GM15510 (cell line): ENCODE data around the gene HHLA2.

ENCODE experiments used
- POLR2A ChIP-seq: IDR thresholded peaks from 3 replicates; pipeline ENCODE4 v1.6.1; 2011; ENCODE audit warnings: borderline replicate concordance; ENCODE audit not compliant: insufficient read length; ENCODE audit errors: extremely low read depth

Gene HHLA2

DNA sequence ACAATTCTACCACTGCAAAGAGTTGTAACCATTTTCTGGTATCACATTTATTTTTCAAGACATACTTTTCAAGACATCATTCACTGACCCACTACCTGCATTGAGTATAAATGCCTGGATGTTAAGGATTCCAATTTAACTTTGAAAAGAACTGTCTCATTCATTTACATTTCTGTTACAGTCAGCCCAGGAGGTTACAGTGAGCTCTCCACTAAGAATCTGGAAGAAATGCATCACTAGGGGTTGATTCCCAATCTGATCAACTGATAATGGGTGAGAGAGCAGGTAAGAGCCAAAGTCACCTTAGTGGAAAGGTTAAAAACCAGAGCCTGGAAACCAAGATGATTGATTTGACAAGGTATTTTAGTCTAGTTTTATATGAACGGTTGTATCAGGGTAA is 81.0 kb downstream of the HHLA2 start:
- TF ChIP-seq POLR2A = no peak

DNA sequence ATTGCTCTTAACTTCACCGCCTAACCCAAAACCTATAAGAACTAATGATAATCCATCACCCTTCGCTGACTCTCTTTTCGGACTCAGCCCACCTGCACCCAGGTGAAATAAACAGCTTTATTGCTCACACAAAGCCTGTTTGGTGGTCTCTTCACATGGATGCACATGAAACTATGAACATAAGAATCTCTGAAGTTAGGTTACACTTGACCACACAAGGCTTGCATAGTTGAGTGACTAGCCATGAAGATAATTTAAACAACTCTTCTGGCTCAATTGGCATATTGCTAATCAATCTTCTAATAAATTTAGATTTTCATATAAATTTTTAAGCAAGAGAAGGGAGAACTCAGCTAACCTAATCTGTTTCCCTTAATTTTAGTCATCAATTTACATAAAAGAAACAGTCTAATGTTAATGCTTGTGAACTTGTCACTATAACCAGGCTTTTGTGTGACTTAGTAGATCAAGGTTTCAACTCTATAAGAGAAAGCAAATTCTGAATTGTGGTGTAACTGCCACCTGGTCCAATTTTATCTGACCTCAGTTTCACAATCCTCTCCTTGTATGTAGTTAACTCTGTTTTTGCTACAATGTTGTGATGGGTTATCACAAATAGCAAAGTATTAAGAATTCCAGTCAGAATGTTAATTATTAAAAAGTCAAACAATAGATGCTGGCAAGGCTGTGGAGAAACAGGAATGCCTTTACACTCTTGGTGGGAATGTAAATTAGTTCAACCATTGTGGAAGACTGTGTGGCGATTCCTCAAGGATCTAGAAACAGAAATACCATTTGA is 82.0 kb downstream of the HHLA2 start:
- TF ChIP-seq POLR2A = no peak

DNA sequence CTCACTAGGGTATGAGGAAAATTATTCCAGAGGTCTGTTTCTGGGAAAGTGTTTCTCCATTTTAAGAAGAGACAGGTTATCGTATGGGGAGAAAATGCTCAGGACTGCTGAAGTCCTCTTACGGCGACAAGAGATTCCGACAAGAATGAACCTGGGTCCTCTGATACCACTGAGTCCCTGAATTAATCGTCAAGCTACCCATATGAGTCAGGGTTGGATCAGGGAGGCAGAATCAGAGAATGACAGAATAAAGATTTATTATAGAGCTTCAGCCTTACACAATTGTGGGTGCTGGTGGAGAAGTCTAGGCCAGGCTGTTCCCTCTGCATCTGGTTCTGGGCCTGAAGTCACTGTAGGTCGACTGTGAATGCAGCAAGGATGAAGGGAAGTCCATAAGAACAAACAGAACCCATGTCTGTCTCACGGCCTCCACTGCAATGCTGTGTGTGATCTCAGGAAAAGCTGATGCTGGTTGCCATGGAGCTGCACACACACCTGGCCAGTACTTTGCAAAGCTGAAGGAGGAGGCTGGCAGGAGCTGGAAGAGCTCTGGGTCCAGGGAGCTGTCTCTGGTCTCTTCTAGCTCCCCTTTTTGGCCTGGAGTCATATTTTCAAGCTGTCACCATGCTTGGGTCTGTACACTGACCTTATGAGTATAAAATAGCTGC is 83.9 kb downstream of the HHLA2 start:
- TF ChIP-seq POLR2A = no peak

GRCh38 chr3:108381529-108382140 is 85.3 kb downstream of the HHLA2 start:
- TF ChIP-seq POLR2A = no peak

GRCh38 chr3:108383306-108383705 is 87.0 kb downstream of the HHLA2 start:
- no peak for TF ChIP-seq POLR2A

GRCh38 chr3:108387063-108387462 is 90.7 kb downstream of the HHLA2 start:
- TF ChIP-seq POLR2A = no peak

DNA sequence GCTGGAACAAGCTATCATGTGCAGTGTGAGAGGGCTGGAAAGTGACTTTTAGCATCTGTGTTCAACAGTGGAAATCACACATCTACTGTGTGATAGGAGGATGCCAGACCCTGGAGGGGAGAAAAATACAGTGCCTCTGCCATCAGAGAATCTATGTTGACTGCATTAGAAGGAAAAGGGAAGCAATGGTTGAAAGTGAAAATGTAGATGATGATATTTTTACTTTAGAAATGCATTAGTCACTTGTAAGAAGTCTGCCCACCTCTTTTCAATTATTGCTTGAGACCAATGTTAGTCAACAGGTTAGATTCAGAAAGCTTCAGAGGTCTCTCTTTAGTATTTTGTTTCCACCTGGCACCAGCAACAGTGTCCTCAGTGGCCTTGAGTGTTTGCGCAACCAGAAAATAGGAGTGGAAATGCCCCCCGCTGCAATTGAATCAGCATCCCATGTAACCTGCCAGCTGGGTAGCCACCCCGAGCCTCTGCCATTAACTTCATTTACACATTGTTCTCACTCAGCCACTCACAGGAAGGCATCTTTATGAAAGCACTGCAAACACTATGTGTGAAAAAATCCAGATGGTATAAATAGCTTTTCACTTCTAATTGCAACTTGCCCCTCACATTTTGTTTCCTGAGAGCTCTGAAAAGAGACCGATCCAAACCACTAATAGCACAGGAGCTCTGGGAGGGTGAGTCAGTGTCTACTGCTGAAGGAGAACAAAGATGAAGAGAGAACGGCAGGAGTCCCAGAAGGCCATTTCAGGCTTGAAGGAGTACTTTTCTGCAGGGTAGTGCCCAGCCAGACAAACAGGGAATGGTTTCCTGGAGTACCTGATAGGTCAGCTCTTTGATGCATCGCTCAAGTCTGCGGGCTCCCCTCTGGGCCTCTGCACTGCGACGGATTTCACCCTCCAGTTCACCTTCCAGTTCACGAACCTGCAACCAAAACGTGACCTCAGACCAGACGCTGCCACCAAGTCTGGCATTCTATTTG is 92.1 kb downstream of the HHLA2 start:
- no peak for TF ChIP-seq POLR2A

DNA sequence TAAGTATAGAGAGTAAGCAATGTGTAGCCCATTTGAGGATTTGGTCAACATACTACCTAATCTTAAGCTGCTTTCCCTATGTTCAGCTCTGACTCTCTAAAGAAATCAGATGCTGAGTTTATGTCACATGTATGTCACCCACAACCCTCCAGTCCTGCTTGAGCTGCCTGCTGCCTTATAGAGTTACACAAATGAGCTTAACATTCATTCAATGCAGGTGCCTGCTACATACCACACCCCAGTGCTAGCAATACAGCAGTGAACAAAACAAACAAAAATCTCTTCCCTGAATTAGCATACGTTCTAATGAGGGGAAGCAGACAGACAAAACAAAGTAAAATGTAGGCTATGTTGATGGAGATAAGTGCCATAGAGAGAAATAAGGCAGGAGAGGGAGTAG is 93.0 kb downstream of the HHLA2 start:
- no peak for TF ChIP-seq POLR2A

- no peak for TF ChIP-seq POLR2A
These were observed 95.7 kb downstream of the HHLA2 start for GRCh38 chr3:108391917-108392593.

DNA sequence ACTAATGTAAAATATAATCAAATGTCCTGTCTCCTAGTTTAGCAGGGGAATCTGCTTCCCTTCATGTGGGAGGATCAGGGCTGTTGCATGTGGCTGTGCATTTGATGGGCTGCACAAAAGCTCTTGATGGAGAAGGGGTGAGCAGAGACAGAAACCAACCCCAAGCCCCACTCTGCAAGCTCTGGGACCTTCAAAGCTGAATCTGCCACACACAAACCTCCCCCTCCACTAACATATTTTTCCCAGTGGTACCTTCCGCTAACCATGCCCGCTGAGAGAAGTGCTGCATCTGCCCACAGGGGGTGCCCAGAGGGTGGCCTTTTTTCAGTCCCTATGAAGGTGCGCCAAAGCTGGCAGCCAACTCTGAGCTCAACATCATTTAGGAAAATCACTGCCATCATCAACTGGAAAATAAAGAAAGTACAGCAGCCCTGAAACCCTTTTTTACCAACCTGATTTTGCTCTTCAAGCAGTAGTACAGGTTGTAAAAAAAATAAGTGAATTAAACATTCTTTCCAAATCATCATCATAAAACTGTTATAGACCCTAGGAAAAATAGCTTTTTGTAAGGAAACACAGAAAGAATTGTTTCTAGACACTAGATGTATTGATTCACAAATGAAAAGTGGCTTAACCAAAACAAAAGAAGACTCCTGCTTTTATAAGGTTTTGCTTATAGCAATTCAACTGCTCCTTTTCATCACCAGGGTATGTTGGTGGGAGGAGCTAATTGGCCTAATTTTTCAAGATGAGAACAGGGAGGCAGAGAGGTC is 97.0 kb downstream of the HHLA2 start:
- no peak for TF ChIP-seq POLR2A

DNA sequence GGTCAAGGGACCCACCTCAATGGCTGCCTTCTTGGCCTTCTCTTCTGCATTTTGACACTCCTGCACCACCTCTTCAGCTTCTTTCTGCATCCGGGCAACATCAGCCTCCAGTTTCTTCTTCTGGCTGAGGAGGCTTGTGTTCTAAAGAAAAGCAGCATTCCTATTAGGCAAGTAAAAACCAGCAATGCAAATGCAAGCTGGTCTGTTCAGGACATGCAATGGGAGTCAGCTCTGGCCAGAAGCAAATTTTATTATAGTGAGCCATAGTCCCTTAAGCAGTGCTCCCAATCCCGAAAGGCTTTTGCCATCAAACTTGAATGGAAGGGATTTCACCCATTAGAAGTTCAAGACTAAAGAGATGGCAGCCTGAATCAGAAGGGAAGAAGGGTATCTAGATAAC is 97.7 kb downstream of the HHLA2 start:
- TF ChIP-seq POLR2A = no peak

GRCh38 chr3:108394563-108394962 is 98.2 kb downstream of the HHLA2 start:
- no peak for TF ChIP-seq POLR2A

- no peak for TF ChIP-seq POLR2A
These were observed 100.0 kb downstream of the HHLA2 start for GRCh38 chr3:108396336-108396735.
